Thyroid gland (tissue), 4 donors: ENCODE measurements around the gene KRT24.

Source experiments
- POLR2A ChIP-seq, 2 donors: fragments of 450-650 bp; IDR thresholded peaks; one replicate each; pipeline ENCODE4 v1.6.1; 2017; ENCODE audit warnings: antibody characterized with exemption in 2 of 2, mild to moderate bottlenecking in 2 of 2, moderate library complexity in 1 of 2
- TF ChIP-seq, protein P1 (sequence below), 6 experiments: fragments of 200-600 bp in 3 of 6; fragments of 450-650 bp in 3 of 6; sonication (generic) in 3 of 6; IDR thresholded peaks; one replicate each; pipeline ENCODE4 v1.5.1; 2016 to 2019; ENCODE audit warnings: antibody characterized with exemption in 6 of 6, mild to moderate bottlenecking in 2 of 6, inconsistent platforms in 1 of 6, moderate library complexity in 1 of 6

DNA sequence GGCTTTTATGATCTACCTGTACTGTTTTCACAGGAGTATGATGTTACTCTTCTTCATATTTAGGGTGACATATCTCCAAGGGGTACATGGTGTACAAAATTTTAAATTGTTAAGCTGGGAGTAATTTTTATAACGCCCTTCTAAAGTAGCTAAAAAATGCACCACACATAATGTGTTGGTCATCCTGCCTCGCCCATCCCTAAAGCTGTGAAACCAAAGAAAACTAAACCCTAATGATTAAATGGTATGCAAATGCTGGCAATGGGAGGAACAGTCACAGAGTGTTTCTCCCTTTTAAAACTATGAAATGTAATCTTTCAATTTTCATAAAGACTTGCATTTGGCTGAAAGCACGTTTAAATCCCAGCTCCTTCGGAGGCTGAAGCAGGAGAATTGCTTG lies 2.0 kb upstream of the KRT24 start:
- TF ChIP-seq, protein P1, sequence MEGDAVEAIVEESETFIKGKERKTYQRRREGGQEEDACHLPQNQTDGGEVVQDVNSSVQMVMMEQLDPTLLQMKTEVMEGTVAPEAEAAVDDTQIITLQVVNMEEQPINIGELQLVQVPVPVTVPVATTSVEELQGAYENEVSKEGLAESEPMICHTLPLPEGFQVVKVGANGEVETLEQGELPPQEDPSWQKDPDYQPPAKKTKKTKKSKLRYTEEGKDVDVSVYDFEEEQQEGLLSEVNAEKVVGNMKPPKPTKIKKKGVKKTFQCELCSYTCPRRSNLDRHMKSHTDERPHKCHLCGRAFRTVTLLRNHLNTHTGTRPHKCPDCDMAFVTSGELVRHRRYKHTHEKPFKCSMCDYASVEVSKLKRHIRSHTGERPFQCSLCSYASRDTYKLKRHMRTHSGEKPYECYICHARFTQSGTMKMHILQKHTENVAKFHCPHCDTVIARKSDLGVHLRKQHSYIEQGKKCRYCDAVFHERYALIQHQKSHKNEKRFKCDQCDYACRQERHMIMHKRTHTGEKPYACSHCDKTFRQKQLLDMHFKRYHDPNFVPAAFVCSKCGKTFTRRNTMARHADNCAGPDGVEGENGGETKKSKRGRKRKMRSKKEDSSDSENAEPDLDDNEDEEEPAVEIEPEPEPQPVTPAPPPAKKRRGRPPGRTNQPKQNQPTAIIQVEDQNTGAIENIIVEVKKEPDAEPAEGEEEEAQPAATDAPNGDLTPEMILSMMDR (IDR thresholded peaks at IDR 0.05) = no peak
- TF ChIP-seq POLR2A (IDR thresholded peaks at IDR 0.05) = no peak
